HL-60 (cell line): Measurements from ENCODE around the gene RBM15B.

Experiments used
- POLR2AphosphoS5 ChIP-seq: IDR thresholded peaks from 2 replicates; pipeline ENCODE4 v1.6.1; 2012; ENCODE audit warnings: low read depth
- TF ChIP-seq, protein P1 (sequence below): IDR thresholded peaks from one replicate; pipeline ENCODE4 v1.5.1; 2011; ENCODE audit warnings: low read length, control low read depth, inconsistent platforms; ENCODE audit not compliant: insufficient read depth

DNA sequence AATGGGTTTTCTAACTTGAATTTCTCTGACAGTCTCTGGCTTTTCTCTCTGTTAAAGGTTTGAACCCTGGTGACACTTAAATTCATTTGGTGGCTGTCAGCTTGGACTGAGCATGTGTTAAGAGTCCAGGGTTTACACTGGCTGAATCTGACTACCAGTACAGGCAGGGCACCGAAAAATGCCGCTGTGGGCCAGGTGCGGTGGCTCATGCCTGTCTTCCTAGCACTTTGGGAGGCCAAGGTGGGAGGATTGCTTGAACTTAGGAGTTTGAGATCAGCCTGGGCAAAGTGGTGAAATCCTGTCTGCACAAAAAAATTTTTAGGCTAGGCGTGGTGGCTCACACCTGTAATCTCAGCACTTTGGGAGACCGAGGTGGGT lies 4.2 kb upstream of the RBM15B start:
- TF ChIP-seq, protein P1, sequence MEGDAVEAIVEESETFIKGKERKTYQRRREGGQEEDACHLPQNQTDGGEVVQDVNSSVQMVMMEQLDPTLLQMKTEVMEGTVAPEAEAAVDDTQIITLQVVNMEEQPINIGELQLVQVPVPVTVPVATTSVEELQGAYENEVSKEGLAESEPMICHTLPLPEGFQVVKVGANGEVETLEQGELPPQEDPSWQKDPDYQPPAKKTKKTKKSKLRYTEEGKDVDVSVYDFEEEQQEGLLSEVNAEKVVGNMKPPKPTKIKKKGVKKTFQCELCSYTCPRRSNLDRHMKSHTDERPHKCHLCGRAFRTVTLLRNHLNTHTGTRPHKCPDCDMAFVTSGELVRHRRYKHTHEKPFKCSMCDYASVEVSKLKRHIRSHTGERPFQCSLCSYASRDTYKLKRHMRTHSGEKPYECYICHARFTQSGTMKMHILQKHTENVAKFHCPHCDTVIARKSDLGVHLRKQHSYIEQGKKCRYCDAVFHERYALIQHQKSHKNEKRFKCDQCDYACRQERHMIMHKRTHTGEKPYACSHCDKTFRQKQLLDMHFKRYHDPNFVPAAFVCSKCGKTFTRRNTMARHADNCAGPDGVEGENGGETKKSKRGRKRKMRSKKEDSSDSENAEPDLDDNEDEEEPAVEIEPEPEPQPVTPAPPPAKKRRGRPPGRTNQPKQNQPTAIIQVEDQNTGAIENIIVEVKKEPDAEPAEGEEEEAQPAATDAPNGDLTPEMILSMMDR: no peak
- no peak for TF ChIP-seq POLR2AphosphoS5
